ENCODE data around the gene CACNA1A.
"Not testable (repeated sequence)": the region's sequence is repeated elsewhere in the genome, so short reads cannot be mapped to it uniquely, and the experiment has no call there.

The CACNA1A gene

DNA sequence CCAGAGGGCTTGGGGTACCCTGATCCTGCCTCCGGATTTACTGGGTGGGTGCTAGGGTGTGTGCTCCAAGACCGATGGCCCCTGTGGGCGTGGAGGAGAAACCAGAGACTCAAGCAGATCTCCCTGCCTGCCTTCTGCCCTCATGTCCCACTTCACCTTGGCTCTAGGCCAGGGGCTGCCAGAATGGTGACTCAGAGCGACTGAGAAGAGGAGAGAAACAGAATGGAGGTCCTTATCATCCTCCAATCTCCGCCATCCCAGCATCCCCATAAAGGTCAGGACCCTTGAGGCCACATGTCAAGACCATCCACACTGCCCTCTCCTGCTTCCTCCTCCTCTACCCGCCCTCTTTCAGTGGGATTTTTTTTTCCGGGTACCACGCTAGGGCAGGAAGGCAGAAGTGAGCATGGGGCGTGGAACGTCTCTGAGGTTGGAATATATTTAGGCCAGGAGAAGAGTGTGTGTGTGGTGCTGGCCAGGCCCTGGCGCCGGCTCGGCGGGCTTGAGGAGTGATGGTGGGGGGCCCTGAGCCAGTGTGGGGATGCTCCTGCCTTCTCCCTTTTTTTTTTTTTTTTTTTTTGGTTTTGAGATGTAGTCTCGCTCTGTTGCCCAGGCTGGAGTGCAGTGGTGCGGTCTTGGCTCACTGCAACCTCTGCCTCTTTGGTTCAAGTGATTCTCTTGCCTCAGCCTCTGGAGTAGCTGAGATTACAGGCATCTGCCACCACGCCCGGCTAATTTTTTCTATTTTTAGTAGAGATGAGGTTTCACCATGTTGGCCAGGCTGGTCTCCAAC is 333.7 kb downstream of the CACNA1A start:
- peak; percentile 59 for DNase-seq (ENCODE audit: low read depth)
- H3K4me3 ChIP-seq (ENCODE audit: low read length): no peak overlapping the region
- TF ChIP-seq, protein P1, sequence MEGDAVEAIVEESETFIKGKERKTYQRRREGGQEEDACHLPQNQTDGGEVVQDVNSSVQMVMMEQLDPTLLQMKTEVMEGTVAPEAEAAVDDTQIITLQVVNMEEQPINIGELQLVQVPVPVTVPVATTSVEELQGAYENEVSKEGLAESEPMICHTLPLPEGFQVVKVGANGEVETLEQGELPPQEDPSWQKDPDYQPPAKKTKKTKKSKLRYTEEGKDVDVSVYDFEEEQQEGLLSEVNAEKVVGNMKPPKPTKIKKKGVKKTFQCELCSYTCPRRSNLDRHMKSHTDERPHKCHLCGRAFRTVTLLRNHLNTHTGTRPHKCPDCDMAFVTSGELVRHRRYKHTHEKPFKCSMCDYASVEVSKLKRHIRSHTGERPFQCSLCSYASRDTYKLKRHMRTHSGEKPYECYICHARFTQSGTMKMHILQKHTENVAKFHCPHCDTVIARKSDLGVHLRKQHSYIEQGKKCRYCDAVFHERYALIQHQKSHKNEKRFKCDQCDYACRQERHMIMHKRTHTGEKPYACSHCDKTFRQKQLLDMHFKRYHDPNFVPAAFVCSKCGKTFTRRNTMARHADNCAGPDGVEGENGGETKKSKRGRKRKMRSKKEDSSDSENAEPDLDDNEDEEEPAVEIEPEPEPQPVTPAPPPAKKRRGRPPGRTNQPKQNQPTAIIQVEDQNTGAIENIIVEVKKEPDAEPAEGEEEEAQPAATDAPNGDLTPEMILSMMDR (conservative IDR thresholded peaks at IDR 0.05; ENCODE audit: low read depth, low read length): no peak

DNA sequence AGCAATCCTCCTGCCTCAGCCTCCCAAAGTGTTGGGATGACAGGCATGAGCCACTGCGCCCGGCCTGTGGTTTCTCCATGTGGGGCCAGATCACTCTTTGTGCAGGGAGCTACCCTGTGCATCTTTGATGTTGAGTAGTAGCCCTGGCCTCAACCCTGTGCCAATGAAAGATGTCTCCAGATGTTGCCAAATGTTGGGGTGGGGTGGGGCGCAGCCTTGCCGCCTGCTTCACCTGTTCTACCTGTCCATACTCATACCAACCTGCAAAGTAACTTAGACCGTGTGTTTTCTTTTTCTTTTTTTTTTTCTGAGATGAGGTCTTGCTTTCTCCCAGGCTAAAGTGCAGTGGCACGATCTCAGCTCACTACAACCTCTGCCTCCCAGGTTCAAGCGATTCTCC is 335.1 kb downstream of the CACNA1A start:
- no peak overlapping the region for H3K4me3 ChIP-seq (ENCODE audit: low read length)
- TF ChIP-seq, protein P1 (conservative IDR thresholded peaks at IDR 0.05; ENCODE audit: low read depth, low read length): no peak
- no peak for DNase-seq (ENCODE audit: low read depth)

DNA sequence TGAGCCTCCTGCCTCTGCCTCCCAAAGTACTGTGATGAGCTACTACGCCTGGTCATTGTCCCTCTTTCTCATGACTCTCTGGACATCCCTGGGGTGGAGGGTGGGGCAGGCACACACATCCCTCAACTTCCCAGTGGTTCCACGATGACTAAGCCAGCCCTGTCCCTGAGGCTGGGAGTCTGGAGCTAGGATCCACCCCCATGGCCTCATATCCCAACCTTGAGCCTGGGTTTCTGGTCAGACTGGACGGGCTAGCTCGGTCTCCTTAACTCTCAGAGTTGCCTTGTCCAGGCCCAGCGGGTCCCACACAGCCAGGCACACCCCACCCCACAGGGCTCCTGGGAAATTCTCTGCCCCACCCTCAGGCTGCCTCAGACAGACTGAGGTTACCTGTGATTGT is 336.5 kb downstream of the CACNA1A start:
- TF ChIP-seq, protein P1 (conservative IDR thresholded peaks at IDR 0.05; ENCODE audit: low read depth, low read length): no peak

DNA sequence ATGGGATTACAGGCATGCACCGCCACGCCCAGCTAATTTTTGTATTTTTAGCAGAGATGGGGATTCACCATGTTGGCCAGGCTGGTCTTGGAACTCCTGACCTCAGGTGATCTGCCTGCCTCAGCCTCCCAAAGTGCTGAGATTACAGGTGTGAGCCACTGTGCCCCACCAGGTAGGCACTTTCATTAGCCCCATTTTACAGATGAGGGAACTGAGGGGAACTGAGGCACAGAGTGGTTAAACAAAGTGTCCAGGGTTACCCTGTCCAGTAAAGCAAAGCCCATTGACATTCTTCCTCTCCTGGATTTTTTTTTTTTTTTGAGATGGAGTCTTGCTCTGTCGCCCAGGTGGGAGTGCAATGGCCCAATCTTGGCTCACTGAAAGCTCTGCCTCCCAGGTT is 340.1 kb downstream of the CACNA1A start:
- H3K4me3 ChIP-seq (ENCODE audit: low read length); DNase-seq (ENCODE audit: low read depth): not testable (repeated sequence)

More for the DNA sequence above, 336.5 kb downstream of the CACNA1A start:
- no peak overlapping the region for H3K4me3 ChIP-seq (ENCODE audit: low read length)
- no peak for DNase-seq (ENCODE audit: low read depth)

DNA sequence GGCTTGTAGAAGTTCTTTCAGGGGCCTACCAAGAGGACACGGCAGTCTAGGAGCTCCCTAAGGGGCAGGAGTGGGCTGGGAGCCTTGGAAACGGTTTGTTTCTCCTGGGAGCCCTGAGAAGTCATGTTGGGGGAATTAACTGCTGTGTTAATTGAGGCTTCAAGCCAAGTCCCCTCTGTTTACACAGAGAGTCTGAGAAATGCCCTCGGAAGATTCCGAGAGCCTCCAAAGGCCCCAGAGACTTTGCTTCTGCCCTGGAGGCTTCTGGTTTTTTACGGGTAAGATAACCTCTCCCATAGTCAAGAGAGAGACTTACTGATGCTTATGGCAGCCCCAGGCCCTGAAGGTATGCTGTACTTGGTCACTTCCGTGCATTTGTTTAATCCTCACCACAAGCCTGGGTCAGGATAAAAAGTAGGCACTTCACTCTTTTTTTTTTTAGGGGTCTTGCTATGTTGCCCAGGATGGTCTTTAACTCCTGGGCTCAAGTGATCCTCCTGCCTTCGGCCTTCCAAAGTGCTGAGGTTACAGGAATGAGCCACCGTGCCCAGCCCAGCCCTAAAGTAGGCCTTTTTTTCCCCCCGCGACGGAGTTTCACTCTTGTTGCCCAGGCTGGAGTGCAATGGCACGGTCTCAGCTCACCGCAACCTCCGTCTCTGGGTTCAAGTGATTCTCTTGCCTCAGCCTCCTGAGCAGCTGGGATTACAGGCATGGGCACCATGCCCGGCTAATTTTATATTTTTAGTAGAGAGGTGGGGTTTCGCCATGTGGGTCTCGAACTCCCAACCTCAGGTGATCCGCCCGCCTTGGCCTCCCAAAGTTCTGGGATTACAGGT is 340.9 kb downstream of the CACNA1A start:
- no peak for DNase-seq (ENCODE audit: low read depth)
- H3K4me3 ChIP-seq (ENCODE audit: low read length): no peak overlapping the region
- TF ChIP-seq, protein P1 (conservative IDR thresholded peaks at IDR 0.05; ENCODE audit: low read depth, low read length): no peak

DNA sequence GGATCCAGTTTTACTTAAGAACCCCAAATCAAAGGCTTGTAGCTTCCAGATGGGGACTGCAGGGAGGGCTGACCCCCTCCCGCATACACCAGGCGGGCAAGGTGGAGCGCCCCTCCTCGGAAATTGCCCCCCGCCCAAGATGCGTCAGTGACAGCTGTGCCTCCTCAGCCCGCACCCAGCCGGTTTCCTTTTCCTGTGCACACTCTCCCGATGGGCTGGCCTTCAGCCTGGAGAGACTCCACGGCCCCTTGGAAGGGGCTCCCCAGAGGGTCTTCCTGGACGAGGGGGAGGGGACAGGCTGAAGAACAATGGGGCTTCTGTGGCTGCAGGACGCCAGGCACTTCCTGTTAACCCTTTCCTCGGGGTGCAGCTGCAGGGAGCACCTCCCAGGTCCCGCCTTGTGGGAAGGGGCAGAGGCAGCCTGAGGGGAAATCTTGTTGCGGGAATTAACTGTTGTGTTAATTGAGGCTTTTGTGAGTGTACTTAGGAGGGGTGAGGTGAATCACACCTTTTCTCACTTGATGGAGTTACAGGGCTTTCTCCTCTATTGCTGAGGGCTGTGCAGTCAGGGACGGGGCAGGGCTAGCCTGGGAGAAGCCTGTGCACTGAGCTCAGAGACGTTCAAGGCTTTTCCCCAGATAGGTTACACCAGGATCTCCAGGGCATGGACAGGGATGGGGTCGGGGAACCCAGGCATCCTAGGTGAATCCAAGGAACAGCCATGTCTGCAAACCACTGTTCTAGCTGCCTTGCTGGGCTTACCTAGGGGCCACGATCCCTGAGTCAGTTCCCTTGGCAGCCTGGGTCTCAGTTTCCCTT is 341.7 kb downstream of the CACNA1A start:
- DNase-seq (ENCODE audit: low read depth): peak; percentile 48
- TF ChIP-seq, protein P1 (conservative IDR thresholded peaks at IDR 0.05; ENCODE audit: low read depth, low read length): no peak
- H3K4me3 ChIP-seq (ENCODE audit: low read length): peak overlapping the region; percentile 20

Measured in retinal pigment epithelial cell (primary cell).